IPS DF 6.9 (cell line): ENCODE data around the gene C3orf22.
"Not testable (repeated sequence)": the region's sequence is repeated elsewhere in the genome, so short reads cannot be mapped to it uniquely, and the experiment has no call there.

Experiments
- DNase-seq: peaks from one replicate; pipeline ENCODE4 v3.0.0-alpha.2; 2013; ENCODE audit warnings: low read depth, low spot score
- H3K27ac ChIP-seq: one replicate; pipeline ENCODE4 v1.5.1; 2013; ENCODE audit warnings: low read length, control low read depth
- H3K27me3 ChIP-seq: 2 replicates; pipeline ENCODE4 v1.6.1; 2013; ENCODE audit warnings: mild to moderate bottlenecking, low read length; ENCODE audit not compliant: control insufficient read depth, insufficient read depth
- H3K36me3 ChIP-seq: 2 replicates; pipeline ENCODE4 v1.6.1; 2013; ENCODE audit warnings: low read length; ENCODE audit not compliant: control insufficient read depth, insufficient read depth
- H3K4me1 ChIP-seq: 2 replicates; pipeline ENCODE4 v1.6.1; 2013; ENCODE audit warnings: low read length; ENCODE audit not compliant: control insufficient read depth, insufficient read depth
- H3K4me3 ChIP-seq: 2 replicates; pipeline ENCODE4 v1.5.1; 2013; ENCODE audit warnings: mild to moderate bottlenecking, low read length
- H3K9me3 ChIP-seq: 2 replicates; pipeline ENCODE4 v1.6.1; 2013; ENCODE audit warnings: low read length, inconsistent platforms; ENCODE audit not compliant: control insufficient read depth, insufficient read depth
- WGBS: extraction: QIAGEN DNeasy Blood & Tissue Kit; methylation state at CpG from one replicate; pipeline ENCODE4 v1.1.7; 2013; ENCODE audit warnings: mixed read lengths, missing lambda C conversion rate; ENCODE audit not compliant: insufficient read length, insufficient coverage; 5-methylcytosine and 5-hydroxymethylcytosine counted together

C3orf22 gene

GRCh38 chr3:126558336-126559071 lies at the start of gene C3orf22:
C3orf22 (minus strand) TSS chr3:126558932; CDS start chr3:126553390, 5,542 bp downstream.
- no peaks in the 10 kb centered on the region for H3K27me3 ChIP-seq
- H3K27ac ChIP-seq = no peak within 1 kb of the TSS
- no peak for DNase-seq
- H3K4me3 ChIP-seq = no peak within 1 kb of the TSS
- no peaks in the 10 kb centered on the region for H3K36me3 ChIP-seq
- no CpG with 5 or more reads among the region's 9 CpGs for WGBS
- no peaks in the 10 kb centered on the region for H3K9me3 ChIP-seq
- no peaks in the 10 kb centered on the region for H3K4me1 ChIP-seq

GRCh38 chr3:126607214-126607908 lies 48.6 kb upstream of the C3orf22 start:
- no peaks in the 10 kb centered on the region for H3K36me3 ChIP-seq
- H3K4me3 ChIP-seq = no peak overlapping the region
- DNase-seq = no peak
- no peaks in the 10 kb centered on the region for H3K27me3 ChIP-seq
- H3K27ac ChIP-seq = no peak overlapping the region
- no peaks in the 10 kb centered on the region for H3K4me1 ChIP-seq
- no CpG with 5 or more reads among the region's 11 CpGs for WGBS
- no peaks in the 10 kb centered on the region for H3K9me3 ChIP-seq

GRCh38 chr3:126606001-126606400 lies 47.3 kb upstream of the C3orf22 start:
- Histone ChIP-seq H3K4me1 (no peaks in the 10 kb centered on the region), H3K9me3 (no peaks in the 10 kb centered on the region), H3K27ac (no peak overlapping the region), H3K27me3 (no peaks in the 10 kb centered on the region), H3K36me3 (no peaks in the 10 kb centered on the region), H3K4me3 (no peak overlapping the region)
- DNase-seq = no peak
- no CpG with 5 or more reads among the region's 3 CpGs for WGBS

- no peak overlapping the region for H3K27ac ChIP-seq
- no CpG with 5 or more reads among the region's 6 CpGs for whole genome bisulfite sequencing
- no peaks in the 10 kb centered on the region for H3K36me3 ChIP-seq
- no peaks in the 10 kb centered on the region for H3K9me3 ChIP-seq
- no peak for DNase-seq
- no peaks in the 10 kb centered on the region for H3K27me3 ChIP-seq
- no peak overlapping the region for H3K4me3 ChIP-seq
- no peaks in the 10 kb centered on the region for H3K4me1 ChIP-seq
Measured at GRCh38 chr3:126604691-126605090, 46.0 kb upstream of the C3orf22 start.

- 100% methylated on average over 1 of the region's 1 CpG for WGBS
- Histone ChIP-seq H3K27ac (no peak overlapping the region), H3K27me3 (no peaks in the 10 kb centered on the region), H3K36me3 (no peaks in the 10 kb centered on the region), H3K9me3 (no peaks in the 10 kb centered on the region), H3K4me3 (no peak overlapping the region), H3K4me1 (no peaks in the 10 kb centered on the region)
- DNase-seq = no peak
Measured at GRCh38 chr3:126599101-126599500, 40.4 kb upstream of the C3orf22 start.

GRCh38 chr3:126595479-126595878 lies 36.7 kb upstream of the C3orf22 start:
- no CpG with 5 or more reads among the region's 4 CpGs for WGBS
- H3K4me3 ChIP-seq, H3K27ac ChIP-seq, H3K36me3 ChIP-seq, H3K9me3 ChIP-seq, H3K27me3 ChIP-seq, DNase-seq, H3K4me1 ChIP-seq: not testable (repeated sequence)

- H3K27me3 ChIP-seq, H3K36me3 ChIP-seq, H3K27ac ChIP-seq, H3K4me1 ChIP-seq, H3K9me3 ChIP-seq, DNase-seq, H3K4me3 ChIP-seq: not testable (repeated sequence)
- no CpG with 5 or more reads among the region's 5 CpGs for WGBS
Measured at GRCh38 chr3:126591515-126591914, 32.8 kb upstream of the C3orf22 start.

GRCh38 chr3:126582311-126582710 lies 23.6 kb upstream of the C3orf22 start:
- Histone ChIP-seq H3K27me3 (no peaks in the 10 kb centered on the region), H3K27ac (no peak overlapping the region), H3K36me3 (no peaks in the 10 kb centered on the region), H3K9me3 (no peaks in the 10 kb centered on the region), H3K4me3 (no peak overlapping the region), H3K4me1 (no peaks in the 10 kb centered on the region)
- WGBS = no CpG with 5 or more reads among the region's 4 CpGs
- DNase-seq = no peak

- Histone ChIP-seq H3K27ac (no peak overlapping the region), H3K4me1 (no peaks in the 10 kb centered on the region), H3K9me3 (no peaks in the 10 kb centered on the region), H3K4me3 (no peak overlapping the region), H3K36me3 (no peaks in the 10 kb centered on the region), H3K27me3 (no peaks in the 10 kb centered on the region)
- WGBS = no CpG with 5 or more reads among the region's 2 CpGs
- no peak for DNase-seq
Measured at GRCh38 chr3:126581569-126581968, 22.8 kb upstream of the C3orf22 start.

GRCh38 chr3:126580746-126581145 lies 22.0 kb upstream of the C3orf22 start:
- Histone ChIP-seq H3K4me1 (no peaks in the 10 kb centered on the region), H3K4me3 (no peak overlapping the region), H3K9me3 (no peaks in the 10 kb centered on the region), H3K27me3 (no peaks in the 10 kb centered on the region), H3K36me3 (no peaks in the 10 kb centered on the region), H3K27ac (no peak overlapping the region)
- WGBS = no CpG with 5 or more reads among the region's 5 CpGs
- no peak for DNase-seq

- Histone ChIP-seq H3K27ac (no peak overlapping the region), H3K4me1 (no peaks in the 10 kb centered on the region), H3K4me3 (no peak overlapping the region), H3K27me3 (no peaks in the 10 kb centered on the region), H3K36me3 (no peaks in the 10 kb centered on the region), H3K9me3 (no peaks in the 10 kb centered on the region)
- WGBS = no CpG with 5 or more reads among the region's 7 CpGs
- DNase-seq = no peak
Measured at GRCh38 chr3:126578702-126579101, 20.0 kb upstream of the C3orf22 start.
